SKM-1 treated with dmso at 0.1 percent for 144 hours (cell line): ENCODE measurements around the gene CCDC88C.

Experiments
- DNase-seq: peaks from one replicate; lab custom pipeline; 2025; ENCODE audit not compliant: unreplicated experiment; lab: John Stamatoyannopoulos, UW

CCDC88C gene

GRCh38 chr14:91397965-91398591, 19.5 kb downstream of the CCDC88C start:
- DNase-seq: no peak

- no peak for DNase-seq
Observed at GRCh38 chr14:91396959-91397815, 20.4 kb downstream of the CCDC88C start.

- DNase-seq: no peak
Observed at GRCh38 chr14:91396013-91396660, 21.5 kb downstream of the CCDC88C start.

GRCh38 chr14:91395466-91395865, 22.2 kb downstream of the CCDC88C start:
- DNase-seq: no peak

- no peak for DNase-seq
Observed at GRCh38 chr14:91394105-91395081, 23.2 kb downstream of the CCDC88C start.

- DNase-seq: no peak
Observed at GRCh38 chr14:91392623-91393303, 24.9 kb downstream of the CCDC88C start.

- DNase-seq: no peak
Observed at GRCh38 chr14:91390165-91390778, 27.3 kb downstream of the CCDC88C start.

- no peak for DNase-seq
Observed at GRCh38 chr14:91389150-91389549, 28.5 kb downstream of the CCDC88C start.

- no peak for DNase-seq
Observed at GRCh38 chr14:91388551-91388975, 29.1 kb downstream of the CCDC88C start.

- DNase-seq: no peak
Observed at GRCh38 chr14:91387951-91388381, 29.7 kb downstream of the CCDC88C start.

- DNase-seq: no peak
Observed at GRCh38 chr14:91387169-91387835, 30.3 kb downstream of the CCDC88C start.

- DNase-seq: no peak
Observed at GRCh38 chr14:91385697-91386096, 31.9 kb downstream of the CCDC88C start.

GRCh38 chr14:91385224-91385623, 32.4 kb downstream of the CCDC88C start:
- no peak for DNase-seq

GRCh38 chr14:91383439-91383838, 34.2 kb downstream of the CCDC88C start:
- no peak for DNase-seq

- no peak for DNase-seq
Observed at GRCh38 chr14:91381801-91382670, 35.6 kb downstream of the CCDC88C start.

- DNase-seq: no peak
Observed at GRCh38 chr14:91380610-91381371, 36.8 kb downstream of the CCDC88C start.

GRCh38 chr14:91380123-91380522, 37.5 kb downstream of the CCDC88C start:
- DNase-seq: no peak

- no peak for DNase-seq
Observed at GRCh38 chr14:91379579-91379932, 38.1 kb downstream of the CCDC88C start.
